ENCODE results near the gene SCD5.

SCD5 gene

DNA sequence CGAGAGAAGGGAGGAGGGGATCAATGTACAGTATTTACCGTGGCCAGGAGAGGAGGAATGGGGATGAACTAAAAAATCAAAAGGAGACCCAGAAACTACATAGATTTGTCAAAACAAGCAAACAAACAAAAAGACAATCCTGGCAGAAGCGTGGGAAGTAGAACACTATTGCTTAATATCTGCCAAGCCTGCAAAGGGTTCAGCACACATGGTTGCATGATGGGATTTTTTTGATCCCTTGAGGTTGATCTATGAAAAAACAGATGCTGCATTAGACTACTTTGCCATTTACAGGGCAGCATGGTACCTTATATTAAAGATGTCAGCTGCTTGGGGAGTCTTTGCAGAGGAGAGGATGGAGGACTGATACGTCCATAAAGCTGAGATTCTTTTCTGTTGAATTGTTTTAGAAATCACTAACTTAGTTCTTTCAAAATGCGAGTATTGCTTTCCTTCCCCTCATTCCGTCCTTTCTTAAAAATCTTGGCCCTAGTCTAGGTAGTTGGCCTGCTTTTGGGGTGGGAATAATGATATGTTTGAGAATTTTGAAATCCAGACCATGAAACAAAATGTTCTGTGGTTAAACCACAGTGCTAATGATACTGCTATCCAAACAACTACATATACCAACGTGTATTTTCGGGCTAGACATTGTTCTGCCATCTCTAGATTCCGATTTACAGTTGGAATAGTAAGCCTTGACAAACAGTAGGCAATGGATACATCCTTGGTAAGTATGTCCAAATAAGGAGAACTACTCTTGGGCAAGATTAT is 197.2 kb downstream of the SCD5 start:
- no peak overlapping the region for H3K4me3 ChIP-seq (ENCODE audit: low read depth in 1 of 5, low read length in 5 of 5)
- no peaks in the 10 kb centered on the region for H3K27me3 ChIP-seq (ENCODE audit: control insufficient read depth in 5 of 5, insufficient read depth in 4 of 5, low read length in 5 of 5)
- peaks cover 3 to 10% (median 7%) of the 10 kb centered on the region in 5 donors for H3K4me1 ChIP-seq (ENCODE audit: control insufficient read depth in 5 of 5, insufficient read depth in 5 of 5, low read length in 5 of 5)
- H3K27ac ChIP-seq (ENCODE audit: low read depth, low read length), result no peak overlapping the region
- H3K36me3 ChIP-seq (ENCODE audit: control insufficient read depth in 5 of 5, insufficient read depth in 5 of 5, low read length in 5 of 5), result no peaks in the 10 kb centered on the region
- H3K9me3 ChIP-seq (ENCODE audit: control insufficient read depth in 5 of 5, low read length in 5 of 5), result no peaks in the 10 kb centered on the region
- H3K9ac ChIP-seq (ENCODE audit: low read length in 5 of 5), result no peak overlapping the region

DNA sequence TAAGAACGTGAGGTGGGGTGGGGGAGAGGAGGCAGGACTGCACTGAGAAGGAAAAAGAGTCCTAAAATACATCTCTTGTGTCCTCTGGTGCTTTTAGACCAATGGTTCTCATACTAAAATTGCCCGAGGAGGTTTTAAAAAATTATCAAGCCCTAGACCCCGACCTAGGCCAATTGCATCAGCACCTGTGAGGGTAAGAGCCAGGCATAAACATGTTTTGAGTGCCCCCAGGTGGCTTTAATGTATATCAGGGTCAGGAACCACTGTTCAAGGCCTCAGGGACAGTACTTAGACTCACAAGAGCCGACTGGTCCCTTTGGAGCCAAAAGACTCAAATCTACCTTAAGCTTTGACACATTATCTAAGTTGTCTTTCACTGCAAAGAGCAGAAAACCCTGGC is 199.3 kb downstream of the SCD5 start:
- Histone ChIP-seq H3K9ac (ENCODE audit: low read length in 5 of 5) (no peak overlapping the region), H3K27me3 (ENCODE audit: control insufficient read depth in 5 of 5, insufficient read depth in 4 of 5, low read length in 5 of 5) (no peaks in the 10 kb centered on the region), H3K36me3 (ENCODE audit: control insufficient read depth in 5 of 5, insufficient read depth in 5 of 5, low read length in 5 of 5) (no peaks in the 10 kb centered on the region), H3K4me1 (ENCODE audit: control insufficient read depth in 5 of 5, insufficient read depth in 5 of 5, low read length in 5 of 5) (peaks cover 3 to 10% (median 7%) of the 10 kb centered on the region in 5 donors), H3K27ac (ENCODE audit: low read depth, low read length) (no peak overlapping the region), H3K9me3 (ENCODE audit: control insufficient read depth in 5 of 5, low read length in 5 of 5) (no peaks in the 10 kb centered on the region), H3K4me3 (ENCODE audit: low read depth in 1 of 5, low read length in 5 of 5) (no peak overlapping the region)

DNA sequence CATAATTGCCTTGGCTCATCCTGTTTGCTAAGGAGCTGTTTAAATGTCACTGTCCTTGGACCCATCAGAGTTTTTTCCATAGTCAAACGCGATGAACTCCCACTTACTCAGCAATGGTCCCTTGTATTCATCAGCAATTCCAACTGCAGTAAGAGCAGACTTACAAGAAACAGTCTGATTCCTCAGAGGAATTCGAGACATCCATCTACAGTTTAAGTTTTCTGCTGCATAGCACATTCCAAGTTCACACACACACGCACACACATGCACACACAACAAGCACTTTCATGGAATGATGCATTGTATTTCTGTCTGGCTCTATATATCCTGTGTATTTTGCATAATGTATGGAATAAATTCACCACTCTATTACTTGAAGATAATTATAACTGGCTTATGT is 204.1 kb downstream of the SCD5 start:
- no peak overlapping the region for H3K4me3 ChIP-seq (ENCODE audit: low read depth in 1 of 5, low read length in 5 of 5)
- H3K27ac ChIP-seq (ENCODE audit: low read depth, low read length), result no peak overlapping the region
- no peaks in the 10 kb centered on the region for H3K36me3 ChIP-seq (ENCODE audit: control insufficient read depth in 5 of 5, insufficient read depth in 5 of 5, low read length in 5 of 5)
- H3K4me1 ChIP-seq (ENCODE audit: control insufficient read depth in 5 of 5, insufficient read depth in 5 of 5, low read length in 5 of 5), result no peaks in the 10 kb centered on the region
- H3K9ac ChIP-seq (ENCODE audit: low read length in 5 of 5), result no peak overlapping the region
- no peaks in the 10 kb centered on the region for H3K27me3 ChIP-seq (ENCODE audit: control insufficient read depth in 5 of 5, insufficient read depth in 4 of 5, low read length in 5 of 5)
- no peaks in the 10 kb centered on the region for H3K9me3 ChIP-seq (ENCODE audit: control insufficient read depth in 5 of 5, low read length in 5 of 5)

DNA sequence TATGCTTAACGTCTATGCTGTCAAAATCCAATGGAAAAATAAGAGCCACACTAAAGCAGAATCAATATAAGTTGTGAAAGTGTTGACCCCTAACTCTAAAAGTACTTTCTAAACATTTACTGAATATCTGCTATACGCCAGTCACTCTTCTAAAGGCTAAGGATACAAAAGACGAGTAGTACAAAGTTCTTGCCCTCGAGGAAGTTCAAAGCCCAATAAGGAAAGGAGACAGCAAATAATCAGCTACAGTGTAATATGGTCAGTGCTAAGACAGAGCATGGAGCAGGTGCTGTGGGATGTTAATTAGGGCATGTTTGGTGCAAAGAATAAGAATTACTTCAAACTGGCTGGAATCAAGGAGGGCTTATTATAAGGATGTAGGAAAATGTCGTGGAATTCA is 205.2 kb downstream of the SCD5 start:
- no peaks in the 10 kb centered on the region for H3K36me3 ChIP-seq (ENCODE audit: control insufficient read depth in 5 of 5, insufficient read depth in 5 of 5, low read length in 5 of 5)

DNA sequence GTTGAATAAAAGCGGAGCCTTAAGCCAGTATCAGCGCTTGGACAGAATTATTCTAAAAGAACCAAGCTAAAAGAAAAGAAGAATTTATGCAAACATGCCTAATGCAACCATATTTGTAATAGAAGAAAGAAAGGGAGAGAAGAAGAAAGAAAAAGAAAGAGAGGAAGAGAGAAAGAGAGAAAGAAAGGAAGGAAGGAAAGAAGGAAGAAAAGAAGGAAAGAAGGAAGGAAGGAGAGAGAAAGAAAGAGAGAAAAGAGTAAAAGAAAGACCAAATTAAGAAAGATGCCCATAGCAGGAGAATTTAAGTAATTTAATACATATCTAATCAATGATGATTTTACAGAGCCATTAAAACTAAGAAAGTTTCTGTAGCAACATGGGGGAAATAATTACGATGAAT is 206.0 kb downstream of the SCD5 start:
- Histone ChIP-seq H3K4me3 (ENCODE audit: low read depth in 1 of 5, low read length in 5 of 5) (no peak overlapping the region), H3K27ac (ENCODE audit: low read depth, low read length) (no peak overlapping the region), H3K9me3 (ENCODE audit: control insufficient read depth in 5 of 5, low read length in 5 of 5) (no peaks in the 10 kb centered on the region), H3K9ac (ENCODE audit: low read length in 5 of 5) (no peak overlapping the region), H3K27me3 (ENCODE audit: control insufficient read depth in 5 of 5, insufficient read depth in 4 of 5, low read length in 5 of 5) (no peaks in the 10 kb centered on the region), H3K4me1 (ENCODE audit: control insufficient read depth in 5 of 5, insufficient read depth in 5 of 5, low read length in 5 of 5) (no peaks in the 10 kb centered on the region), H3K36me3 (ENCODE audit: control insufficient read depth in 5 of 5, insufficient read depth in 5 of 5, low read length in 5 of 5) (no peaks in the 10 kb centered on the region)

More for the DNA sequence above, 205.2 kb downstream of the SCD5 start:
- Histone ChIP-seq H3K4me1 (ENCODE audit: control insufficient read depth in 5 of 5, insufficient read depth in 5 of 5, low read length in 5 of 5) (no peaks in the 10 kb centered on the region), H3K9ac (ENCODE audit: low read length in 5 of 5) (no peak overlapping the region), H3K27me3 (ENCODE audit: control insufficient read depth in 5 of 5, insufficient read depth in 4 of 5, low read length in 5 of 5) (no peaks in the 10 kb centered on the region), H3K9me3 (ENCODE audit: control insufficient read depth in 5 of 5, low read length in 5 of 5) (no peaks in the 10 kb centered on the region), H3K4me3 (ENCODE audit: low read depth in 1 of 5, low read length in 5 of 5) (no peak overlapping the region), H3K27ac (ENCODE audit: low read depth, low read length) (no peak overlapping the region)

DNA sequence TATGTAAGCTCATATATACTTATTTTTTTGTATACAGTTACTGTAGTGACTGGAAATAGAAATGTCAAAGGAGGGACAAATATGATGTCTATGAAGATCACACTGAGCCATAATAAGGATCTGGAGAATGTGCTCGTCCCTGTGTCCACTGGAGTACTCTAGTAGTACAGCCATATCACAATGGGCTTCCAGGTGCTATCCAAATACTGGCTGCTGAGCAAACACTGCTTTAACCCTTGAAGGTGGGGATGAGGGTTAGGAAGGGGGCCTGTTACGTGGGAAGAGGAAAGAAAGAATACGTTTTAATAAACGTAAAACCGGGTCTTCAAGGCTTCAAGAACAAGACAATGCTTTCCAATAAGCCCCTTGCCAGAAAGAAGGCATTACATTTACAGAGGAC is 207.0 kb downstream of the SCD5 start:
- no peak overlapping the region for H3K27ac ChIP-seq (ENCODE audit: low read depth, low read length)
- no peaks in the 10 kb centered on the region for H3K4me1 ChIP-seq (ENCODE audit: control insufficient read depth in 5 of 5, insufficient read depth in 5 of 5, low read length in 5 of 5)
- no peak overlapping the region for H3K9ac ChIP-seq (ENCODE audit: low read length in 5 of 5)
- H3K4me3 ChIP-seq (ENCODE audit: low read depth in 1 of 5, low read length in 5 of 5), result no peak overlapping the region
- H3K36me3 ChIP-seq (ENCODE audit: control insufficient read depth in 5 of 5, insufficient read depth in 5 of 5, low read length in 5 of 5), result no peaks in the 10 kb centered on the region
- no peaks in the 10 kb centered on the region for H3K27me3 ChIP-seq (ENCODE audit: control insufficient read depth in 5 of 5, insufficient read depth in 4 of 5, low read length in 5 of 5)
- H3K9me3 ChIP-seq (ENCODE audit: control insufficient read depth in 5 of 5, low read length in 5 of 5), result no peaks in the 10 kb centered on the region

DNA sequence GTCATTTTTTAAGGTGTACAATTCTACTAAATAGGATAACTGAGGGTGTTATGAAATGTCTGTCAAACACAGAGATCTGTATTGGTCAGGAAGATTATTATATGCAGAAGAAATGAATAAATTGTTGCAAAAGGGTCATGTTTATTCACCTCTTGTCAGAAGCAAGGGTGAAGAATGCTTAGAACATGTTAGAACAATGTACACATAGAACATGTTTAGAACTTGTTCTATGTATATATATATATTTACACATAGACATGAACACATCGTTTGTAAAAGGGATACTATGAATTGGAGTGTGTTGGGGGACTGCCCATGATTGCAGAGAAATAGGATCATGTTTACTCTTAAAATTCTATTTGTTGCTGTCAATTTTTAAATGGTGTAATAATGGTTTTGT is 208.8 kb downstream of the SCD5 start:
- Histone ChIP-seq H3K36me3 (ENCODE audit: control insufficient read depth in 5 of 5, insufficient read depth in 5 of 5, low read length in 5 of 5) (no peaks in the 10 kb centered on the region), H3K9me3 (ENCODE audit: control insufficient read depth in 5 of 5, low read length in 5 of 5) (no peaks in the 10 kb centered on the region), H3K27me3 (ENCODE audit: control insufficient read depth in 5 of 5, insufficient read depth in 4 of 5, low read length in 5 of 5) (no peaks in the 10 kb centered on the region), H3K9ac (ENCODE audit: low read length in 5 of 5) (no peak overlapping the region), H3K4me1 (ENCODE audit: control insufficient read depth in 5 of 5, insufficient read depth in 5 of 5, low read length in 5 of 5) (no peaks in the 10 kb centered on the region), H3K27ac (ENCODE audit: low read depth, low read length) (no peak overlapping the region), H3K4me3 (ENCODE audit: low read depth in 1 of 5, low read length in 5 of 5) (no peak overlapping the region)

DNA sequence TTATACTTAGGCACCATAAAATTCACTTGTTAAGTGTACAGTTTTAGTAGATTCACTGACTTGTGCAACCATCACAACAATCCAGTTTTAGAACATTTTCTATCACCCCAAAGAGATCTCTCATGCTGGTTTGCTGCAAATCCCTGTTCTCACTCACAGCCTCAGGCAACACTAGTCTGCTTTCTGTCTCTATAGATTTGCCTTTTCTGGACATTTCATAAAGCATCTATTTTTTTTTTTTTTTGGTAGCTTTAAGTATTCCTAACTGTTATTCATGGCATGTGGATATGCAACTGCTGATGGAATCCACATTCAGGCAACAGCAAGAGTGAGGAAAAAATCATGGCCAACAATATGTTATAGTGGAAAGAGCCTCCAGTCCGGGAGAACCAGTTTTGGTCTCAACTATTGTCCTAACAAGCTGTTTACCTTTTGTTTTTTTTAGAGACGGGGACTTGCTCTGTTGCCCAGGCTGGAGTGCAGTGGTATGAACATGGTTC is 209.8 kb downstream of the SCD5 start:
- Histone ChIP-seq H3K27ac (ENCODE audit: low read depth, low read length) (no peak overlapping the region), H3K4me1 (ENCODE audit: control insufficient read depth in 5 of 5, insufficient read depth in 5 of 5, low read length in 5 of 5) (no peaks in the 10 kb centered on the region), H3K9ac (ENCODE audit: low read length in 5 of 5) (no peak overlapping the region), H3K4me3 (ENCODE audit: low read depth in 1 of 5, low read length in 5 of 5) (no peak overlapping the region), H3K36me3 (ENCODE audit: control insufficient read depth in 5 of 5, insufficient read depth in 5 of 5, low read length in 5 of 5) (no peaks in the 10 kb centered on the region), H3K9me3 (ENCODE audit: control insufficient read depth in 5 of 5, low read length in 5 of 5) (no peaks in the 10 kb centered on the region), H3K27me3 (ENCODE audit: control insufficient read depth in 5 of 5, insufficient read depth in 4 of 5, low read length in 5 of 5) (no peaks in the 10 kb centered on the region)

DNA sequence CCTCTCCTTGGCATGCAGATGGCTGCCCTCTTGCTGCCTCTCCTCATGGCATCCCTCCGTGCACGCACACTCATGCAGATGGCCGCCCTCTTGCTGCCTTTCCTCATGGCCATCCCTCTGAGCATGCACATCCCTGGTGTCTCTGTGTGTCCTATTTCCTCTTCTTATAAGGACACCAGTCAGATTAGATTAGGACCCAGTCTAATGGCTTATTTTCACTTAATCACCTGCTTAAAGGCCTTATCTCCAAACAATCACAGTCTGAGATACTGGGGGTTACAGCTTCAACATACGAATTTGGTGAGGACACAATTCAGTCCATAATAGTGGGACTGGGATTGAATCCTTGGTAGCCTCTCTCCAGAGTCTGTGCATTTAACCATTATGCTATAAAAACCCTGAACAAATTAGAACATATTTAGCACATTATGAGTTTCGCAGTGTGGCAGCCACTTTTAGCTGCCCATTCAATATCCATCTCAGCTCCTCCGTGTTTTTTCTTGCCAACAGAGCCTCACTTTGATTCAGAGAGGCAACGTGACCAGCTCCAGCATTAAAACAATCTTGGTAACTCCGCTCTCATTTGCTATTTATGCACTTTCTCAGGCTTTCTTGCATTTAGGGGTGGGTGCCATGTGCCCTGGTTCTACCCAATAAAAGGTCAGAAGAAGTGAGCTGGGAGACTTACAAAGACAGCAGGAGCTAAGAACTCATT is 210.6 kb downstream of the SCD5 start:
- Histone ChIP-seq H3K9ac (ENCODE audit: low read length in 5 of 5) (no peak overlapping the region), H3K9me3 (ENCODE audit: control insufficient read depth in 5 of 5, low read length in 5 of 5) (no peaks in the 10 kb centered on the region), H3K4me3 (ENCODE audit: low read depth in 1 of 5, low read length in 5 of 5) (no peak overlapping the region), H3K27ac (ENCODE audit: low read depth, low read length) (no peak overlapping the region), H3K4me1 (ENCODE audit: control insufficient read depth in 5 of 5, insufficient read depth in 5 of 5, low read length in 5 of 5) (no peaks in the 10 kb centered on the region), H3K36me3 (ENCODE audit: control insufficient read depth in 5 of 5, insufficient read depth in 5 of 5, low read length in 5 of 5) (no peaks in the 10 kb centered on the region), H3K27me3 (ENCODE audit: control insufficient read depth in 5 of 5, insufficient read depth in 4 of 5, low read length in 5 of 5) (no peaks in the 10 kb centered on the region)

DNA sequence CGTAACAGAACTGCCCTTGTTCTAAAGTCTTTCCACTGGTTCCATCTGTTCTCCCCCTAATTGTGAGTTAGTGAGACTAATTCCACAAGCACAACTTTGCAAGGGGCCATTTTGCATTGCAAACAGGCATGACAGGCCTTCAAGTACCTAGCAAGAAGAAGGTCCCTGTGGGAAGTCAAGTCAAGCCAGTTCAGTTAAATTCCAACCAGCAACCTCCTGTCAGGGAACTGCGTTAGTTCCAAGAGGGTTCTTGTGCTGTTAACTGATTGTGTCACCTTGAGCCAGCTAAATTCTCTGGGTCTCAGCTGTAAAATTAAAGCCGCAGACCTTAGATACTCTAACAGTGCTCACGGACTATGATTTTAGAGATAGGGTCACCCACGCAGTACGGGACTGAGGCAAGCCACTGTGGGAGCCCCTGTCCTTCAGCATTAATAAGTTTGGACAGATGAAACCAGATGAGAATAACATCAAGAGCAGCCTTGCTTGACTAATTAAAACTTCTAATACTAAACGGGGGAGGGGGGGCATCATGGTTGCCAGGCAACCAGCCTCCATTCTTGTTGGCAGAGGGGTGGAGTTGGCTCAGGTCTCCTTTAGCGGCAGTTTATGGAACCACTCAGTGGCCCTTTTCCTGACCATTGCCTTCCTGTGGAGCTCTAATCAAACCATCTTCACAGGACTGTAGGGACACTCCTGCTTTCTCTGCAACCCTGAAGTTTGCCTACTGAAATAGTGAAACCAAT is 212.7 kb downstream of the SCD5 start:
- H3K36me3 ChIP-seq (ENCODE audit: control insufficient read depth in 5 of 5, insufficient read depth in 5 of 5, low read length in 5 of 5), result no peaks in the 10 kb centered on the region
- H3K27ac ChIP-seq (ENCODE audit: low read depth, low read length), result no peak overlapping the region
- H3K4me1 ChIP-seq (ENCODE audit: control insufficient read depth in 5 of 5, insufficient read depth in 5 of 5, low read length in 5 of 5), result no peaks in the 10 kb centered on the region
- H3K4me3 ChIP-seq (ENCODE audit: low read depth in 1 of 5, low read length in 5 of 5), result no peak overlapping the region
- H3K27me3 ChIP-seq (ENCODE audit: control insufficient read depth in 5 of 5, insufficient read depth in 4 of 5, low read length in 5 of 5), result no peaks in the 10 kb centered on the region
- H3K9ac ChIP-seq (ENCODE audit: low read length in 5 of 5), result no peak overlapping the region
- H3K9me3 ChIP-seq (ENCODE audit: control insufficient read depth in 5 of 5, low read length in 5 of 5), result no peaks in the 10 kb centered on the region
